ENCODE measurements around the gene MFSD12. TPM values are rescaled to one million over a fixed set of nuclear protein-coding genes. Genes with fewer than 3 reads are reported as not detected.

MFSD12 gene
- total RNA-seq, 1 donor from 2014 or later = 85.5 TPM

- TF ChIP-seq CTCF (IDR thresholded peaks at IDR 0.05) = no peak
- Mint-ChIP-seq H3K4me3 (ENCODE audit: unreplicated experiment) (peak overlapping the region; percentile 91), H3K27ac (ENCODE audit: unreplicated experiment) (peak overlapping the region; percentile 69), H3K9me3 (ENCODE audit: unreplicated experiment) (no peaks in the 10 kb centered on the region), H3K4me1 (ENCODE audit: unreplicated experiment) (peaks cover 35% of the 10 kb centered on the region), H3K36me3 (ENCODE audit: unreplicated experiment) (peaks cover 10% of the 10 kb centered on the region), H3K27me3 (ENCODE audit: unreplicated experiment) (no peaks in the 10 kb centered on the region)
- DNase-seq (ENCODE audit: extremely low spot score, unreplicated experiment) = no peak
Observed at GRCh38 chr19:3507371-3508120, 49.8 kb downstream of the MFSD12 start.

DNA sequence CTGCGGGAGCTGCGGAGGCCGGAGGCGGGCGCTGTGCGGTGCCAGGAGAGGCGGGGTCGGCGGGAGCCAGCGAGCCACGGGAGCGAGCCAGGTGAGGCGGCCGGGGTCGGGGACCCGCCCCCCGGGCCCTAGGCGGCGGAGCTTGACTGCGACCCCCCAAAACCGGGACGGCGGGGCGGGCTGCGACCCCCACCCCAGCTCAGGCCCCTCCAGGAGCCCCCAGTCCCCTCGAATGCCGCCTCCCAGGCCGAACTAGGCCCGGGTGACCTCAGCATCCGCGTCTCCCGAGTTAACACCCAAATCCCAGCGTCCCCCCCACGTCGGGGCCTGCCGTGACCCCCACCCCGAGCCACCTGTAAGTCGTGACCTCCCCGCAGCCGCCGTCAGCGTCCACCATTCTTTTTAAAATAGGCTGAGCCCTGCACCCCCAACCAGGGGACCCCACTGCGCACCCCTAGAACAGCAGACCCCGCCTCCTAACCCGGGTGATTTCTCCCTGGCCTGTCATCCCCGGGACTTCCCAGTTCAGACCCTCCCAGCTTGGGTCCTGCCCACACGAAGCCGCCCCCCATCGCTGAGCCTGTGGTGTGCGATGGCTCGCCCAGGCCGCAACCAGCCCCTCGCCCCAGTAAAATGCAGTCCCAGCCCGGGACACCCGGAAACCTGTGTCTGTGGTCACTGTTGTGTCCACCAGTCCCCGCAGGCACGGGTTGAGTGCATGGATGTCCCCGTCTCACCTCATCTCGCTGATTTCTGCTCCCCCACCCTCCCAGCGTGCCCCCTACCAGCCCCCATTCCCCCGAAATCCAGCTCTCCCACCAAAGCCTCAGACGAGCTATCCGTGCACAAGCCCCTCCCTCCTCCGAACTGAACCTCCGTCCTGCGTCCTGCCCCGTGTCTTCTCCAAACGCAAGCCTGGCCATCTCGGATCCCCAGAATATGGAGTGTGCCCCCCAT lies 50.7 kb downstream of the MFSD12 start:
- Mint-ChIP-seq H3K4me3 (ENCODE audit: unreplicated experiment) (peak overlapping the region; percentile 91), H3K9me3 (ENCODE audit: unreplicated experiment) (no peaks in the 10 kb centered on the region), H3K36me3 (ENCODE audit: unreplicated experiment) (peaks cover 8% of the 10 kb centered on the region), H3K27me3 (ENCODE audit: unreplicated experiment) (no peaks in the 10 kb centered on the region), H3K27ac (ENCODE audit: unreplicated experiment) (peak overlapping the region; percentile 69), H3K4me1 (ENCODE audit: unreplicated experiment) (peaks cover 32% of the 10 kb centered on the region)
- TF ChIP-seq CTCF (IDR thresholded peaks at IDR 0.05) = no peak
- DNase-seq (ENCODE audit: extremely low spot score, unreplicated experiment) = no peak

DNA sequence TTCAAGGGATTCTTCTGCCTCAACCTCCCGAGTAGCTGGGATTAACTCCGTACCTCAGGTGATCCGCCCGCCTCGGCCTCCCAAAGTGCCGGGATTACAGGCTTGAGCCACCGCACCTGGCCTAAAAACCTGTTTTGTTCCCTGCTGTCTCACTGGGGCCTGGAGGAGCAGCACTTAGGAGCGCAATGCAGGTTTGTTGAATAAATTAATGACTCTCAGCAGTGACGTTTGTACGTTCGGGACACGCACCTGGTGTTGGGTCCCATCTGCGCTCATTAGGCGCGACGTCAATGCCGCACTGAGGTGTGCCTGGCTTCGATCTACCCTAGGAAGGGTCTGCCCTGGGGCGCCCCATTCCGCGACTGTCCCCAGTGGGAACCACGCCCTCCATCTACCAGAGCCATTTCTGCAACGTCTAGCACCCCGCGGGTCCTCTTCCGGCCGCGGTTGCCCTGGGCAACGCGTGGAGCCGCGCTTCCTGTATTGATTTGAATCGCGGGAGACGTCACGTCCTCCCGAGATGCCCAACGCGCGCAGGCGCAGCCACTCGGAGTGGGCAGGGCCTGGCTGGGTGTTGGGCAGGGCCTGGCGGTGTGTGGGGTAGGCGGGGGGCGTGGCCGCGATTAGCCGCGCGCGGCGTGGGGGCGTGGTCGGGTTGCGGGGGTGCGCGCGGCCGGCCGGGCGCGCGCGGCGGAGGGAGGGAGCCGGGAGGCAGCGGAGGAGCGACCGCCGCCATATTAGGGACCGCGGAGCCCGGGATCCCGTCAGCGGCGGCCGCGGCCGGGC lies 51.6 kb downstream of the MFSD12 start, which contains the start of gene FZR1:
Gene FZR1, plus strand, starts transcription at position 714 of the 786 bp plus-strand sequence. CDS start 16,679 bp downstream, outside the sequence.
- Mint-ChIP-seq H3K27me3 (ENCODE audit: unreplicated experiment) (no peaks in the 10 kb centered on the region), H3K9me3 (ENCODE audit: unreplicated experiment) (no peaks in the 10 kb centered on the region), H3K4me3 (ENCODE audit: unreplicated experiment) (peak within 1 kb of the TSS; percentile 91), H3K27ac (ENCODE audit: unreplicated experiment) (peak within 1 kb of the TSS; percentile 91), H3K4me1 (ENCODE audit: unreplicated experiment) (peaks cover 33% of the 10 kb centered on the region), H3K36me3 (ENCODE audit: unreplicated experiment) (peaks cover 8% of the 10 kb centered on the region)
- no peak for TF ChIP-seq CTCF (IDR thresholded peaks at IDR 0.05)
- peak; percentile 100 for DNase-seq (ENCODE audit: extremely low spot score, unreplicated experiment)

GRCh38 chr19:3504735-3505134 lies 52.7 kb downstream of the MFSD12 start:
- peaks cover 37% of the 10 kb centered on the region for H3K4me1 Mint-ChIP-seq (ENCODE audit: unreplicated experiment)
- H3K4me3 Mint-ChIP-seq (ENCODE audit: unreplicated experiment) = peak overlapping the region; percentile 88
- DNase-seq (ENCODE audit: extremely low spot score, unreplicated experiment) = no peak
- no peak for TF ChIP-seq CTCF (IDR thresholded peaks at IDR 0.05)
- H3K27ac Mint-ChIP-seq (ENCODE audit: unreplicated experiment) = peak overlapping the region; percentile 91
- H3K27me3 Mint-ChIP-seq (ENCODE audit: unreplicated experiment) = no peaks in the 10 kb centered on the region
- H3K36me3 Mint-ChIP-seq (ENCODE audit: unreplicated experiment) = peaks cover 6% of the 10 kb centered on the region
- H3K9me3 Mint-ChIP-seq (ENCODE audit: unreplicated experiment) = no peaks in the 10 kb centered on the region
